ENCODE measurements around the gene MYT1. TPM values are rescaled to one million over a fixed set of nuclear protein-coding genes. Genes with fewer than 3 reads are reported as not detected.

The MYT1 gene
- total RNA-seq, 1 experiment from 2014 or later: 0.22 TPM

DNA sequence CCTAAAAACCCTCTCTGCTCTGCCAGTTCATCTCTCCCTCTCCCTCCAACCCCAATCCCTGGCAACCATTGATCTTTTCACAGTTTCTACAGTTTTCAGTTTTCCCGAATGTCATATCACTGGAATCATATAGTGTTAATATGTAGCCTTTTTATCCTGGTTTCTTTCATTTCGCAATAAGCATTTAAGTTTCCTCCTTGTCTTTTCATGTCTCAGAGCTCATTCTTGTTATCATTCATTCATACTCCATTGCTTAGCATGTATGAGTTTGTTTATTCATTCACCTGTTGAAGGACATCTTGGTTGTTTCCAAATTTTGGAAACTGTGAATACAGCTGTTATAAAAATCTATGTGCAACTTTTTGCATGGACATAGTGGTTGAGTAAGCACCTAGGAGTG lies 85.8 kb downstream of the MYT1 start:
- H3K9me3 ChIP-seq (ENCODE audit: low read length): no peaks in the 10 kb centered on the region
- no peaks in the 10 kb centered on the region for H4K20me1 ChIP-seq (ENCODE audit: low read length)
- H3K27ac ChIP-seq (ENCODE audit: low read length): no peak overlapping the region
- no peak for ATAC-seq
- no peaks in the 10 kb centered on the region for H3K79me2 ChIP-seq (ENCODE audit: low read length)
- DNase-seq: no peak
- peaks cover 46% of the 10 kb centered on the region for H3K27me3 ChIP-seq (ENCODE audit: low read length)
- H3K4me2 ChIP-seq (ENCODE audit: low read length): no peak overlapping the region
- no peaks in the 10 kb centered on the region for H3K36me3 ChIP-seq (ENCODE audit: low read depth, low read length)
- POLR2A ChIA-PET (ENCODE audit: unreplicated experiment): no interaction called here
- TF ChIP-seq EZH2phosphoT487 (IDR thresholded peaks at IDR 0.05; ENCODE audit: borderline replicate concordance, low read length) (no peak), EZH2 (IDR thresholded peaks at IDR 0.05; ENCODE audit: low read length, unreplicated experiment) (no peak)
- TF ChIP-seq, protein P1, sequence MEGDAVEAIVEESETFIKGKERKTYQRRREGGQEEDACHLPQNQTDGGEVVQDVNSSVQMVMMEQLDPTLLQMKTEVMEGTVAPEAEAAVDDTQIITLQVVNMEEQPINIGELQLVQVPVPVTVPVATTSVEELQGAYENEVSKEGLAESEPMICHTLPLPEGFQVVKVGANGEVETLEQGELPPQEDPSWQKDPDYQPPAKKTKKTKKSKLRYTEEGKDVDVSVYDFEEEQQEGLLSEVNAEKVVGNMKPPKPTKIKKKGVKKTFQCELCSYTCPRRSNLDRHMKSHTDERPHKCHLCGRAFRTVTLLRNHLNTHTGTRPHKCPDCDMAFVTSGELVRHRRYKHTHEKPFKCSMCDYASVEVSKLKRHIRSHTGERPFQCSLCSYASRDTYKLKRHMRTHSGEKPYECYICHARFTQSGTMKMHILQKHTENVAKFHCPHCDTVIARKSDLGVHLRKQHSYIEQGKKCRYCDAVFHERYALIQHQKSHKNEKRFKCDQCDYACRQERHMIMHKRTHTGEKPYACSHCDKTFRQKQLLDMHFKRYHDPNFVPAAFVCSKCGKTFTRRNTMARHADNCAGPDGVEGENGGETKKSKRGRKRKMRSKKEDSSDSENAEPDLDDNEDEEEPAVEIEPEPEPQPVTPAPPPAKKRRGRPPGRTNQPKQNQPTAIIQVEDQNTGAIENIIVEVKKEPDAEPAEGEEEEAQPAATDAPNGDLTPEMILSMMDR (conservative IDR thresholded peaks at IDR 0.05; ENCODE audit: low read depth, low read length): no peak
- H3K4me3 ChIP-seq (ENCODE audit: low read length): no peak overlapping the region
- H3K9me2 ChIP-seq (replicated peaks; ENCODE audit: low read length): no peaks in the 10 kb centered on the region
- H2AFZ ChIP-seq (ENCODE audit: low read length): no peak overlapping the region
- CTCF ChIA-PET: no interaction called here
- intact Hi-C loops (cut with micrococcal nuclease): no loop called here
- peaks cover 3% of the 10 kb centered on the region for H3K4me1 ChIP-seq (ENCODE audit: insufficient read depth, low read length)
- no peak overlapping the region for H3K9ac ChIP-seq (ENCODE audit: low read length)
- H3F3A ChIP-seq (ENCODE audit: low read length, unreplicated experiment): no peaks in the 10 kb centered on the region
- BruUV-seq (replicated peaks): no TSS peak

DNA sequence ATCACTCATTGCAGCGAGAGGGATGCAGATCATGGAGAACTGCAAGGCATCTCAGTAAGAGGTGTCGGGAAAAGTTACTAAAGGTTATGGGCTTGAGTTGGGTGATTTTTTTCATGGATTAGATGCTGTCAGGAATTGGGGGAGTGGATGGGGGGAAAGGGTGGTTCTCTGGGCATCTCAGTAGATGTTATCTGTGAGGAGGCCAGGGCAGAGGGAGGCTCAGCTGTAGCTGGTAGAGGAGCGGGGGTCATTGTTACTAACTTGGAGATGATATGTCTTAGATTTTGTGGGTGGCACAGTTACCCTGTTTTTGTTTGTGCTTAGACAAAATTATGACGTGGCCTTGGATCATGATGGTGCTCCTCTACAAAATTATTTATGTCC lies 88.7 kb downstream of the MYT1 start:
- no peaks in the 10 kb centered on the region for H4K20me1 ChIP-seq (ENCODE audit: low read length)
- H3K9me2 ChIP-seq (replicated peaks; ENCODE audit: low read length): no peaks in the 10 kb centered on the region
- no peak overlapping the region for H3K4me3 ChIP-seq (ENCODE audit: low read length)
- H3K4me2 ChIP-seq (ENCODE audit: low read length): no peak overlapping the region
- TF ChIP-seq EZH2phosphoT487 (IDR thresholded peaks at IDR 0.05; ENCODE audit: borderline replicate concordance, low read length) (no peak), EZH2 (IDR thresholded peaks at IDR 0.05; ENCODE audit: low read length, unreplicated experiment) (no peak)
- TF ChIP-seq, protein P1 (conservative IDR thresholded peaks at IDR 0.05; ENCODE audit: low read depth, low read length): no peak
- H2AFZ ChIP-seq (ENCODE audit: low read length): no peak overlapping the region
- CTCF ChIA-PET: no interaction called here
- no peak overlapping the region for H3K27ac ChIP-seq (ENCODE audit: low read length)
- H3K9me3 ChIP-seq (ENCODE audit: low read length): no peaks in the 10 kb centered on the region
- peaks cover 23% of the 10 kb centered on the region for H3K79me2 ChIP-seq (ENCODE audit: low read length)
- no peak overlapping the region for H3K9ac ChIP-seq (ENCODE audit: low read length)
- ATAC-seq: no peak
- no peak for DNase-seq
- H3K4me1 ChIP-seq (ENCODE audit: insufficient read depth, low read length): peaks cover 16% of the 10 kb centered on the region
- peaks cover 22% of the 10 kb centered on the region for H3K27me3 ChIP-seq (ENCODE audit: low read length)
- intact Hi-C loops (cut with micrococcal nuclease): no loop called here
- H3K36me3 ChIP-seq (ENCODE audit: low read depth, low read length): no peaks in the 10 kb centered on the region
- H3F3A ChIP-seq (ENCODE audit: low read length, unreplicated experiment): no peaks in the 10 kb centered on the region
- POLR2A ChIA-PET (ENCODE audit: unreplicated experiment): no interaction called here
- no TSS peak for BruUV-seq (replicated peaks)

DNA sequence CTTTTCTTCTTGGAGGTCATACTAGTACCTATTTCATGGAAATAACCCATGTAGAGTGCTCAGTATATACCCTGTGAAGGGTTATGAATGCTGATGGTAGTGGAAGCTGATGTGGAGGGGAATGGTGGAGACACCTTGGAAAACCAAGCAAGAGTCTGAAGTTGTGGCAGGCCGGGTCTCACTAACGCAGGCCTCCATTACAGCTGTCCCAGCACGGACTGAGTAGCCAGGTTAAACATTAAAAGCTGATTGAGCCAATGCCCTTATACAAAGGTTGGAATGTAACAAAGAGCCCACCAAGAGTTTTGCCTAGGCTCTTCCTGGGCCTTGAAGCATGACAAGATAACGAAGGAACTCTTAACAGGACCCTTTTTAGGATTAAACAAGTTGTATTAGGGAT lies 89.2 kb downstream of the MYT1 start:
- BruUV-seq (replicated peaks): no TSS peak
- Histone ChIP-seq H3K36me3 (ENCODE audit: low read depth, low read length) (no peaks in the 10 kb centered on the region), H2AFZ (ENCODE audit: low read length) (no peak overlapping the region), H3K9me2 (replicated peaks; ENCODE audit: low read length) (no peaks in the 10 kb centered on the region), H4K20me1 (ENCODE audit: low read length) (no peaks in the 10 kb centered on the region), H3K4me1 (ENCODE audit: insufficient read depth, low read length) (peaks cover 16% of the 10 kb centered on the region), H3F3A (ENCODE audit: low read length, unreplicated experiment) (no peaks in the 10 kb centered on the region), H3K27ac (ENCODE audit: low read length) (no peak overlapping the region), H3K9ac (ENCODE audit: low read length) (no peak overlapping the region), H3K9me3 (ENCODE audit: low read length) (no peaks in the 10 kb centered on the region), H3K27me3 (ENCODE audit: low read length) (peaks cover 22% of the 10 kb centered on the region), H3K79me2 (ENCODE audit: low read length) (peaks cover 27% of the 10 kb centered on the region), H3K4me3 (ENCODE audit: low read length) (no peak overlapping the region), H3K4me2 (ENCODE audit: low read length) (no peak overlapping the region)
- intact Hi-C loops (cut with micrococcal nuclease): no loop called here
- DNase-seq (no peak), ATAC-seq (no peak)
- TF ChIP-seq EZH2 (IDR thresholded peaks at IDR 0.05; ENCODE audit: low read length, unreplicated experiment) (no peak), EZH2phosphoT487 (IDR thresholded peaks at IDR 0.05; ENCODE audit: borderline replicate concordance, low read length) (no peak)
- TF ChIP-seq, protein P1 (conservative IDR thresholded peaks at IDR 0.05; ENCODE audit: low read depth, low read length): no peak
- ChIA-PET POLR2A (ENCODE audit: unreplicated experiment) (no interaction called here), CTCF (no interaction called here)

Data from PC-3 (cell line).